HG03045 (cell line): ENCODE data around the gene BRCA2.

ENCODE experiments used
- ATAC-seq: cut with Tn5 transposase; IDR thresholded peaks from one replicate; pipeline ENCODE4 v1.9.1; 2021; ENCODE audit warnings: mild to moderate bottlenecking, moderate library complexity; ENCODE audit not compliant: unreplicated experiment

BRCA2 gene

GRCh38 chr13:32315238-32316027 lies at the start of gene BRCA2, which contains the start of gene ZAR1L:
BRCA2 (plus strand) TSS chr13:32315508; CDS start chr13:32316461, 953 bp downstream.
ZAR1L (minus strand) TSS chr13:32315363; CDS start chr13:32311925, 3,438 bp downstream.
- ATAC-seq, result peak; percentile 95

DNA sequence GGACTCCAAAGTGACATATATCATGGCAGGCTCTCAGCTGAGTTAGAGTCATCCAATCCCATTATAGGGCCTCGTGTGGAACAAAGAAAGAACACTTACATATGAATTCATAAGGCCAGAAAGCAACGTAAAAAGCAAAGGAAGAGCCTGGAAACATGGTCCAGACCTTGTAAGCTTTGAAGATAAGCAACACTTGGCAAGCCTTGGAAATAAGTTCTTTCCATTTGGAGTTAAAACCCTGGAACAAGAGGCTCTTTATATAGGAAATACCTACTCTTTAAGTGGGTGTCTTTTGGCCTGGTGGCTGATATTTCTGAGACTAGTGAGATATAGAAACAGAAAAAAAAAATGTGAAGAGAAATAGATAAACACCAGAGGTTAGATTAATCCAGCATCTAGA lies 49.6 kb upstream of the BRCA2 start:
- no peak for ATAC-seq

DNA sequence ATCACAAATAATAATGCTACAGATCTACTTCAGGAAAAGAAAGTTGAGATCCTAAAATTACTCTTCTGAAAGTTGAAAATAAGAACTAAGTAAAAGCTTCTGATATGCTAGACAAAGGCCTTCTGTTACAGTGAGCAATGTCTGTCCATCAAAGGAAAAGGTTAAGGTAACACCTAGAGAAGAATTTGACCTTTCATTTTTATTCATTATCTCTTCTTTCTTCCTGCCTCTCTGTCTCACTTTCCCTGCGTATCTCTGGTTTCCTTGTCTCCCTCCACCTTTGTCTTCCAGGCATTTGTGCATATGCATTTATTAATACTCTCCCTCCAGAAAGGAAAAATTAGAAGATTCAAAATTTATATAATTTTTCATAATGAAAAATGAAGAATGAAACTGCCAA lies 49.2 kb upstream of the BRCA2 start:
- no peak for ATAC-seq

DNA sequence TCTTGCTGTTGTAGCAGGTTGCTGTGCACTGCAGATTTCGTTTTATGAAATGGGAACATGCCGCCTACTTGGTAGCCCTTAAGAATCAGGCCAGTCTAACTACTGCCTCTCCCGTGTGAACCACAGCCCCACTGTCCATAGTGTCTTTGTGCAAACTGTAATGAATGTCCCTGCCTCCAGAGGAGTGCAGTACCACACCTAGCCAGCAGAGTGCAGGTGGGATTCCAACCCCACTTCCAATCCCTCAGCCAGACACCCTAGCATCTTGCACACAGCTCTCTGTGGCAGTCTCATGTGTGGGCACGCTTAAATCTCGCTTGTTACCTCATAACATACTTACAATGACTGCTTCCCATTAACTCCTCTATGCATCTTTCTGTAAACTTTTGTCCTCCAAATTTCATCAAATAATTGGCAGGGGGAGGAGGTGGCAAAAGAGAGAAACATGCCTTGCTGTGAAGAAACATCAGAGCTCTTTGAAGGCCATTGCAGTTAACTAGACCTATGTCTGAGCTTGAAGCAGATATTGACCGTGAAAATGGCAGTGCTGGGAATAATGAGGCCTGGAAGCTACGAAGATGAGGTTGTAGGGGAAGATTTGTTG lies 47.4 kb upstream of the BRCA2 start:
- ATAC-seq, result peak; percentile 76

GRCh38 chr13:32272021-32272683 lies 43.2 kb upstream of the BRCA2 start:
- ATAC-seq, result no peak

DNA sequence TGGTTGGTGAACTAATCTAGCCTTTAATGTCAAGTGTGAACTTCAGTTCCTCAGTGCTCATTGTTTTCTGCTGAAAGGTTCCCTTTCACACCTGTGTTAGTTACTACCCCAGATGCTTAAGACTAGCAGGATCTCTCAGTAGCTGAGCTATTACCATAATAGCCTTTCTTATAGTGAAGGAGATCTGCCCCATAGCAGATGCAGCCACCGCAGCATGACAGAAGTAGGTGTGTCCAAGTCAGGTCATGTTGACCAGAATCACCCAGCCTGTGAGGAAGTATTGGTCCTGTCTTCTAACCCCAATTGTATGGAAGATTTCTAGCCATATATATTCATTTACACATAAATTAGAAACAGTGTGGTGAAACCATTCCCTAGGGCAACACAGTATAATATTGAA lies 37.5 kb upstream of the BRCA2 start:
- ATAC-seq, result no peak

DNA sequence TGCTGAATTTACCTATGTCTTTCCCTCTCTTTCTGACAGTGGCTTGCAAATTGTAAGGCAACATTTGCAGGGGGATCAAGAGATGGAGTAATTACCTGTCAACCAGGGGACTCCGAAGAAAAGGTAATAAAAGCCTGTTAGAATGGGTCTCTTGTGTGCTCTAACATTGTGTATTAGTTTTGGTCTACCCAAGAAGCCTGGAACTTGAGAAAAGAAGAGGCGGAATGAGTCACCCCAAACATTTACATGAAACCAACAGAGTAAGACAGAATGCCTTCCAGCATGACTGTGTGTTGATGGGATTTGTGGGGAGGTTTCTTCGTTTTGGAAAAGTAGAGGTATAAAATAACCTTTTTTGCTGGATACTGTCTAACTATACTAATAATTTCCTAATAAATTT lies 36.9 kb upstream of the BRCA2 start:
- ATAC-seq, result no peak

GRCh38 chr13:32281096-32281495 lies 34.2 kb upstream of the BRCA2 start:
- no peak for ATAC-seq

GRCh38 chr13:32282096-32282711 lies 33.1 kb upstream of the BRCA2 start:
- no peak for ATAC-seq

DNA sequence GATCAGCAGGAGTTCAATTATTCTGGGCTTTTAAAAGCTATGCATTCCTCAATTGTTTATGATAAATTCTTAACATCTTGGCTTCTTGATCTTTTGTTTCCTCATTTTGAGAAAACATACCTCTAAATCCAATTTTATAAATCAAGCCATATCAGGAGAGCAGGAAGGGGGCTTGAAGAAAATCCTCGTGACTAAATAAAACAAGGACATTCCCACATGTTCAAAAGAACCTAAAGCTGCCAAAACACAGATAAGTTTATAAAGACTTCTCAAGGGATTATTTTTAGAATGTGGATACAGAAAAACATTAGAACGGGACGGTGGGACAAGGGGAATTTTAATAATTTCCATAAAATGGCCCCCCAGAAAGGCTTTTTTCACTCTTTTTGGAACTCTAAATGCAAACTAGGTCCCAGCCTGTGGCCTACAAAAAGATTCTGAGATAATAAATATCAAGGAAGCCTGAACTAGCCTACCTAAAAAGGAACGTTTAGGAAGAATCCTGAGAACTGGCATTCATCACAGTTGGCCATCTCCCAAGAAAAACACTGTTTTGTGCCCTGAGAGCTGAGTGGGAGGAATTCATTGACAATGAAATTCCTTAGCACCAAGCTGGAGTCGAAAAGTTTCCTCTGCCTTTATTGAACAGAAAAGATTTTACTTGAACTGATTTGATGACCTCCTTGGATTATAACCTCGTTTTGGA lies 30.2 kb upstream of the BRCA2 start:
- no peak for ATAC-seq

DNA sequence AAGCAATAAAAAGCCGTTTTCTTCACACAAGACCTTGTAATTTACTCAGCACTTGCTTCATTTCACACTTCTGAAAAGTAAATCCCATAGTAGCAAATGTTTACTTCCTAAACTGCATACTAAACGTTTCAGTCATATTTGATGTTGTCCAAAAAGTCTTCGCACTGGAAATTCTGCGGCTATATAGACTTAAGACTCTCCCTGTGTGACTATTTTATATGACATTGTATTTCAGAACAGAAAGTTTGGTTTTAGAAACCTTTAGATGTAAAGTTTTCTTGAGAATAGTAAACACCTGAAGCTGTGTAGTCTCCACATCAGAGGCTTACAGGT lies 29.7 kb upstream of the BRCA2 start:
- ATAC-seq, result no peak

GRCh38 chr13:32297206-32297605 lies 18.1 kb upstream of the BRCA2 start:
- no peak for ATAC-seq

GRCh38 chr13:32298695-32299094 lies 16.6 kb upstream of the BRCA2 start:
- no peak for ATAC-seq

DNA sequence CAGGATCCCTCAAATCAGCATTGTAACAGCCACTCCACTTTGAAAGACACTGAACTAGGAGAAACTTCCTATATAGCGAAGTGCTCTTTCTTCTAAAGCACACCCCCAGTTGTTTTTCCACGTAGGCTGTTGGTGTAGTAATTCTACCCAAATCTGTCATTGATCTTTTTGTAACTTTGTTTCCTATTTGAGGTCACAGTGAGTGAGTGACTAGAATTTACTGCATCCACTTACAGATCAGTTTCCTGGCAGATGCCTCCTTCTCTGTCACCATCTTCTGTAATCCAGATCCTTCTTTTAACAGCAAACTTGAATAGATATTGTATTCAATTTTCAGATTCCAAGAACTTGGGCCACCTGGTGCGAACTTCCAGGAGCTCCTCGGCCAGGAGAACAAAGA lies 15.4 kb upstream of the BRCA2 start:
- no peak for ATAC-seq

- no peak for ATAC-seq
Observed at GRCh38 chr13:32300406-32300805, 14.9 kb upstream of the BRCA2 start.

- ATAC-seq, result no peak
Observed at GRCh38 chr13:32300920-32301319, 14.4 kb upstream of the BRCA2 start.

- ATAC-seq, result no peak
Observed at GRCh38 chr13:32302461-32302860, 12.8 kb upstream of the BRCA2 start.

DNA sequence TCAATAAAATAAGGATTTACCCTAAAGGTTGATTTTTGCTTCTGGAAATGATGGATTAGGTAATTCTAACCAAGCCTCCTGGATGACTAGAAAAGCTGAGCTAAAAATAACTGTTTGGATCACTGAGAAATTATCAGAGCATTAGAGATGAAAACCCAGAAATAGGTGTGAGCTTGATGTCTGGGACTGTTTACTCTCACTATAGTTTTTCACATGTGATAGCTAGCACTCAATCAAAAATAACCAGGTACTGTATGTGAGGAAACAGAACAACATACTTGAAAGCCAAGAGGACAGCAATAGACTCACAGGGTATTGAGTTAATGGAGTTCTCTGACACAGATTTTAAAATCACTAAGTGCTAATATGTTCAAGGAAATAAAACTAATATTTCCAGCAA lies 9.7 kb upstream of the BRCA2 start:
- no peak for ATAC-seq

- ATAC-seq, result no peak
Observed at GRCh38 chr13:32309312-32310133, 5.8 kb upstream of the BRCA2 start.

- ATAC-seq, result no peak
Observed at GRCh38 chr13:32310134-32310706, 5.1 kb upstream of the BRCA2 start.
